COR-L47 (cell line): ENCODE data around the gene CLCA4.

Experiments used
- DNase-seq: peaks from one replicate; lab custom pipeline; 2025; lab: John Stamatoyannopoulos, UW

CLCA4 gene

DNA sequence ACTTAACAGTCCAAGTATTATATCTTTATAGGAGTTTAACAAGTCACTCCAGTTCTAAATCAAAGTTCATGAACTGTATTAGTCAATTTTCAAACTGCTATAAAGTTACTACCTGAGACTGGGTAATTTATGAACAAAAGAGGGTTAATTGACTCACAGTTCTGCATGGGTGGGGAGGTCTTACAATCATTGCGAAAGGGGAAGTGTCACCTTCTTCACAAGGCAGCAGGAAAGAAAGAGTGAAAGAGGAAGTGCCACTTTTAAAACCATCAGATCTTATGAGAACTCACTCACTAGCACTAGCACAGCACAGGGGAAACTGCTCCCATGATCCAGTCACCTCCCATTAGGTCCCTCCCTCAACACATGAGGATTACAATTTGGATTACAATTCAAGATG, 70.0 kb downstream of the CLCA4 start:
- no peak for DNase-seq

DNA sequence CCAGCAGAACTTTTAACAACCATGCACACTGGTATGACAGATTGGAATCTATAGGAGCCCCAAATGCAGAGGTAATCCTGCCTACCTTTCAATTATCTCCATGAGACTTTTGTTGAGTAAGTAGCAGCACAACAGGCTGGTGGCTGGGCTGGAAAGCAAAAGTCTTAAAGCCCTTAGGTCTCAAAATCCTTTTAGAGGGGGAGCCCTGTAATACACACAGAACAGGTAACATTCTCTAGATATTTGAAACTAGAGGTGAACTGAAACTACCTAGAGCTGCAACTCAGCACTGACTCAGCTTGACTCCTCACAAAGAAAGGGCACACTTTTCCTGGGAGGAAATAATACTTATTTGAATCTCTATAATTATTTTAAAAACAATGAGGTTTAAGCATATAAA, 71.5 kb downstream of the CLCA4 start:
- DNase-seq: no peak

DNA sequence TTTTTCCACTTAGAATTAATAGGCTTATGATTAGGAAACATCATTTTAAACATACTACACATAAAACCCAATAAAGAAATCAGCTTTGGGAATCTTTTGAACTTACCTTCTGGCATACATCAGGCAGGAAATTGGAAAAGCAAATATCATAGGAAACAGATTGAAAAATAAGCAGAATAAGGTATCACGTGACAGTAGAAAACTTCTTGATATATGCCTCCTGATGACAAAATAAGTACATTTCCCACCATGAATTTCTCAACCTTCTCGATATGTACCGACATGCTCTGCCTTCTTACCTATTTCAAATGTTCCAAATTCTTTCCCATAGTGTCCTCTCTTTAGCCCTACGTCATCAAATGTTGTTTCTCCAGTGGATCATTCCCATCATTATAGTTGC, 72.4 kb downstream of the CLCA4 start:
- no peak for DNase-seq

DNA sequence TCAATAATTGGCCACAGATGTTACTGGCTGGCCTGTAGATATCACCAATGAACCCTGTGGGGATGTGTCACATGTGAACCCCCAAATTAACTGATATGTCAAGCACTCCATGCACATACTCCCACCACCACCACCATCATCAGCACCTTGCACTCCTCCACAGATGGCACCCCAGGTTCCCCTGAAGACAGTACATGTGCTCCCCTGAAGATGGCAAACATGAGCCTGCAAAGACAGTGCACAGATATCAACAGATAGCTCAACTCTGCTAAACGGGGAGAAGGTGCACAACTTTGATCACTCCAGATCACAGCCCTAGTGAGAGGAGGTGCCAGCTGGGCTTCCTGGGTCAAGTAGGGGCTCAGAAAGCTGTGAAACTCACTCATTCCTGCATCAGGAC, 74.4 kb downstream of the CLCA4 start:
- no peak for DNase-seq
